ENCODE results near the gene TIMM17B.
"Not testable (repeated sequence)": the region's sequence is repeated elsewhere in the genome, so short reads cannot be mapped to it uniquely, and the experiment has no call there.

Gene TIMM17B

DNA sequence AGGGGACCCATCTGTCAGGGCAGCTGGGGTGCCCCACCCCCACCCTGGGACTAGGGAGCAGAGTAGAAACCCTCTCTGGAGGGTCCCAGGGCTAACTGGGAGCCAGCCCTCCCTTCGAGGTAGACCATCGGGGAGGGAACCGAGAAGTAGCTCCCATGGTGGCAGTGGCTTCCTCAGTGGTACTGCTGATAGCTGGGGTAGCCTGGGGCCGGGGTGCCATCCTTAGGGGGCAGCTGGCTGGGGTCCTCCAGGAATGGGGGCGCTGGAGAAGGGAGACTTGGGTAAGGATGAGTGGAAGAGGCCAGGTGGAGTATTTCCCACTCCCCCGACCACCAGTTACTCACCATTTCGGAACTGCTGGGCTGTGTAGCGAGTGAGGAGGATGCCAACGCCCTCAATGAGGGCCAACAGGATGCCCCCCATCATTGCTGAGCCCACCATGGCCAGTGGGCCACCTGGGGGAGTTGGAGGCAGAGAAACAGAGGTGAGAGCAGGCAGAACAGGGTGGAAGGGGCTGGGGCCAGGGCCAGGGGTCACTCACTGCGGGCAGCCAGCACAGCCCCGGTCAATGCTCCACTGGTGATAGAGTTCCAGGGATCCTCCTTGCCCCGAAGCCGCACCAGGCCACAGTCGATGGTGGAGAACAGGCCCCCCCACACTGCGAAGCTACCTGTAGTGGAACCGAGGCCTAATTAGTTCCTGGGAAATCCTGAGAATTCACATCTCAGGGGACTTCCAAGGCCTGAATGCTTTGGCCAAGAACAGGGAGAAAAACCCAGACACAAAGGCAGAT lies 3.8 kb downstream of the TIMM17B start:
- no peak for DNase-seq (ENCODE audit: low spot score)

DNA sequence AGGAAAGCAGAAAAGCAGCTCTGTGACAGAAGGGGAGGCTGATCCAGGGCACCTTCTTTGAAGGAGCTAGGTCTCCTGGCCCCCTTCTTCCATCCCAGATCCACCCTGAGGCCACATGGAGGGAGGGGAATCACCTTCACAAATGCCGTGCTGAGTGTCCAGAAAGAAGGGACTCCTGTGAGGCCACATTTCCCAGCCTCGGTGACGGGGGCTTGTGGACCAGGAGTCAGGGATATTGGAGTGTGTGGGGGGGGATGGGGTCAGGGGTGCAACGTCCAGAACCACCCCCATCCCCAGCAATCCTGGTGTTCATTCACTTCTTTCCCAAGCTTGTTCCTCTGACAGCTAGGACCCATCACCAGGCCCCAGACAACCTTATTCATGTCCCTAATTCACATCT lies 4.7 kb downstream of the TIMM17B start:
- DNase-seq (ENCODE audit: low spot score) = no peak

DNA sequence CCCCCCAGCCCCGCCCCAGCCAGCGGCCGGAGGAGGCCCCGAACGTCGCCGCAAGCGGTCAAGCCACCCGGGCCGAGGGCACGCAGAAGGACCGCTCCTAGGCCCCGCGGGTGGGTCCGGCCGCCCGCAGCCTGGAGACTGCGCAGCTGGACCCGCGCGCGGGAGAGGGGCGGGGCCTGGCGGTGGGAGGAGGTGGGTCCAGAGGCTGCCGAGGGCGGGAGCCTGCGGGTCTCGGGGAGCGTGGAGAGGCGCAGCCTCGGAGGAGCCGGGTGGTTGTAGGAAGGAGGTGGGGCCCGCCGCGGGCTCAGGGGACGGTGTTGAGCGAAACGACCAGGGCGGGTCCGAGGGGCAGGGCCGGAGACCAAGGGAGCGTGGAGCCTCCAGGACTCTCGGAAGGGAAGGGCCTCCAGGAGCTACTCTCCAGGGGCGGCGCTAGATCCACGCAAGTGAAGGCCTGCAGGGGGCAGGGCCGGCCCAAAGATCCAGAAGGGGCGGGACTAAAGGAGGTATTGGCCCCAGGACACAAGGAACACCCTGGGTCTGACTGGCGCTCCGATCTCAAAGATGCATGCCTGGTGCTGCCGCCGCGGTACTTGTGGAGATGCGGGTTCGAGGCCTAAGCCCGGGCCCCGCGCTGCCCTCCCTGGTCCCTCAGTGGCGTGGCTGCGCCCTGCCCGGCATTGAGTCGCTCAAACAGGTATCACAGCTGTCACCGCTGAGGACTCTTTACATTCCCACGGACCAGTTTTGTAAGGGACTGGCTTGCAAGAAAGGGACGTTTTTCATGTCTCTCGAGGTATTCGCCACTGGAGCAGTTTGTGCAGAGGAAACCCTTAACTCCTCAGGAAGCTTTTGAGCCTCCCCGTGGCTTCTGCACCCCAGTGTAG lies 5.9 kb downstream of the TIMM17B start:
- peak; percentile 82 for DNase-seq (ENCODE audit: low spot score)

DNA sequence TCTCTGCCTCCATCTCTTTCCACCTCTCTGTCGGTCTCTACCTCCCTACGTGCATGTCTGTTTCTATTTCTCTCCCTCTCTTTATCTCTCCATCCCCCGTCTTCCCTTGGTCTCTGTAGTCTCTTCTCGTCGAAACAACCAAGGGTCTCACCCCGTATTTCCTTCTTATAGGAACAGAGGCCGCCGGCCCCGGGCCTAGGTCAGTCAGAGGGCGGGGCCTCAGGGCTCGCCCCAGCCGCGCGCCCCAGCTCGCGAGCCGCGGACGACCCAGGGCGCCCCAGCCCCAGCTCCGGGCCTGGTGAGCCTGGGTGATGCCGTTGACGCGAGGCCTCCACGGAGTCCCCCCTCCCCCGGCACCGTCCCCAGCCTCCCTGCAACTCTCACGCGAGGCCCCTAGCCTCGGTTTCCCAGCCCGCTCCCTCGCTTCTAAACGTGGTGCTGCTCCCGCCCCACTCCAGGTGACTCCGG lies 6.6 kb downstream of the TIMM17B start:
- peak; percentile 42 for DNase-seq (ENCODE audit: low spot score)

DNA sequence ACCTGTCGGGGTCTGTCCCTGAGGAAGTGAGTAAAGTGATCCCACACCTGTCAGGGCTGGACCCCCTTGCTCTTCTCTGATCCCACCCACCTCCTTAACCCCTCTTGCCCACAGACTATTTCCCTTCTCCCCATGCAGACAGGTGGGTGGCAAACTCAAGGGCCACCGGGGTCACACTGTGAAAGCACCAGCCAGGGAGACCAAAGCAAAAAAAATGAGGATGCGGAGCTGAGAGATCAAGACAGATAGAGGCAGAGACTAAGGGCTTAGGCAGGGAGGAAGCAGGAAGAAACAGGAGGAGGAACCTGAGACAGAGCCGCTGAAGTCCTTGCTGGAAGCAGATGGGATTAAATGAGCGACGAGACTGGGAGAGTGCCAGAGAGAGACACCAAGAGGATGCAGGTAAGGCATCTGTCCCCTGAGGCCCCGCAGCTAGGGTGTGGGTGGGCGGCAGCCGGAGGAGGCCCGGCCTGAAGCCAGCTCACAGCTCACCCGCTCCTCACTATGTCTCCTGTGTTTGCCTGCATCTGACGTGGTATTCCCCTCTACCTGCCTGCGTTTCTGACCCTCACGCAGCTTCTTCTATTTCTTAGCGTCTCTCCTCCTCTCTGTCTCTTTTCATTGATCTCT lies 7.2 kb downstream of the TIMM17B start:
- peak; percentile 40 for DNase-seq (ENCODE audit: low spot score)

DNA sequence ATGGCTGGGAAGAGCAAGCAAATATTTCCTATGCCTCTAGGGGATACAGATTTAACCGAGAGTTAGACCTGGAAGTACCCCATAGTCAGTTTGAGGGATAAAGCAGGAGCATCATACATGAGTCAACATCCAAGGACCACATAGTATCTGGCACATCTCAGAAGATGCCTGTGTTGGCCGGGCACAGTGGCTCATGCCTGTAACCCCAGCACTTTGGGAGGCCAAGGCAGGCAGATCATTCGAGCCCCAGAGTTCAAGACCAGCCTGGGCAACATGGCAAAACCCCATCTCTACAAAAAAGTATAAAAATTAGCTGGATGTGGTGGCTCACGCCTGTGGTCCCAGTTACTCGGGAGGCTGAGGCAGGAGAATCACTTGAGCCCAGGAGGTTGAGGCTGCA lies 11.0 kb downstream of the TIMM17B start:
- not testable (repeated sequence) for DNase-seq (ENCODE audit: low spot score)

DNA sequence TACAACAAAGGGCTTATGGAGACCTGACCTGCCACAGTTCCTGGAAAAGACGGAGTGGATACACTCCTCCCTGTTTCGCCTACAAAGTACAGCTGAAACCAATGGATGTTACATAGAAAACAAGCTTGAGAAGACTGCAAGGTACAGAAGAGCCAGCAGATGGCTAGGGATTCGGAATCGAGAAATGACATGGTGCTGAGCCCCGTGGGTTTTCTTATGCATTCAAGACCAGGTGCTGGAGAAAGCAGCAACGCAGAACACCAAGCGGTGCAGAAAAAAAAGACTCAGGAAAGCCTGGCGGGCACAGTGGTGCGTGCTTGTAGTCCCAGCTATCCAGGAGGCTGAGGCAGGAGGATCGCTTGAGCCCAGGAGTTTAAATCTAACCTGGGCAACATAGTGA lies 13.8 kb downstream of the TIMM17B start:
- DNase-seq (ENCODE audit: low spot score) = no peak

DNA sequence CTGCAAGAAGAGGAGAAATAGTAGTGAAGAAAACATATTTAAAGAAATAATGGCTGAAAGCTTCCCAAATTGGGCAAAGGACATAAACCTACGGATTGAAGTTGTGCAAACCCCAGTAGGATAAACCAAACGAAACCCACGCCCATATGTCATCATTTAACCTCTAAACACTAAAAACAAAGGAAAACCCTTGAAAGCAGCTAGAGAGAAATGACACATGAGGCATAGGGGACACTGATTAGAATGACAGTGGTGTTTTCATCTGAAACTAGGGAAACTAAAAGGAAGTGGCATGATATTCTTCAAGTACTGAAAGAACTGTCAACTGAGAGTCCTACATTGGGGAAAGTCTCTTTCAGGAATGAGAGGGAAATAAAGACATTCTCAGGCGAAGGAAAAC lies 20.6 kb downstream of the TIMM17B start:
- DNase-seq (ENCODE audit: low spot score) = not testable (repeated sequence)

DNA sequence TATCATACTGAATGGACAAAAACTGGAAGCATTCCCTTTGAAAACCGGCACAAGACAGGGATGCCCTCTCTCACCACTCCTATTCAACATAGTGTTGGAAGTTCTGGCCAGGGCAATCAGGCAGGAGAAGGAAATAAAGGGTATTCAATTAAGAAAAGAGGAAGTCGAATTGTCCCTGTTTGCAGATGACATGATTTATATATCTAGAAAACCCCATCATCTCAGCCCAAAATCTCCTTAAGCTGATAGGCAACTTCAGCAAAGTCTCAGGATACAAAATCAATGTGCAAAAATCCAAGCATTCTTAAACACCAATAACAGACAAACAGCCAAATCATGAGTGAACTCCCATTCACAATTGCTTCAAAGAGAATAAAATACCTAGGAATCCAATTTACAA lies 25.6 kb downstream of the TIMM17B start:
- DNase-seq (ENCODE audit: low spot score) = not testable (repeated sequence)

DNA sequence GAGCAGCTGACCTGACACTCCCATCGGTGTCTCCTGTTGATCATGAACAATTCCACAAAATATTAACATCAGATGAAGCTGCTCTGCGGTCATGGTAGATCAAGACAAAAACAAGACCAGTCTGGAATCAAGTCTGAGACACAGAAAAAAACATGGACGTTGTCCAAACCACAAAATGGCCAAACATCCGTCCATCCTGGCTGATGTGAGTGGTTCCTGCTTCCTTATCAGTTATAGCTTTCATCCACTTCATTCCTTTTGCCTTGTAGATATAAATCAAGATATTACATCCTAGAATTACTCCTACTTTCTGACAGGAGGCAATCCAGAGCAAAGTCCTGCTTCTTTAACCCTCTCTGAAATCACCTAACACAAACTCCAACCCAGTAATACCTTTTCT lies 33.4 kb downstream of the TIMM17B start:
- no peak for DNase-seq (ENCODE audit: low spot score)

DNA sequence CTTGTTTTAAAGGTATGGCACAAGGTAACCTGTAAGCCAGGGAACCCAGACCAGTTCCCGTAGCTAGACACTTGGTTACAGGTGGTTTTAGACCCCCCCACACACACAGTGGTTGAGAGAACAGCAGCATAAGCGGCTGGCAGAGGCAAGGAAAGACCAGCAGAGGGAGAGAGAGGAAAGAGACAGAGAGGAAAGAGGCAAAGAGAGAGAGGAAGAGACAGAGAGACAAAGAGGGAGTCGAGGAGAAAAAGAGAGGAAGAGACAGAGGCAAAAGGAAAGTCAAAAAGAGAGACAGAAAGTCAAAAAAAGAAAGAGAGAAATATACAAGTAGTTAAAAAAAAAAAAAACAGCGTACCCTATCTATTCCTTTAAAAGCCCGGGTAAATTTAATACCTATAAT lies 42.7 kb downstream of the TIMM17B start:
- DNase-seq (ENCODE audit: low spot score) = no peak

DNA sequence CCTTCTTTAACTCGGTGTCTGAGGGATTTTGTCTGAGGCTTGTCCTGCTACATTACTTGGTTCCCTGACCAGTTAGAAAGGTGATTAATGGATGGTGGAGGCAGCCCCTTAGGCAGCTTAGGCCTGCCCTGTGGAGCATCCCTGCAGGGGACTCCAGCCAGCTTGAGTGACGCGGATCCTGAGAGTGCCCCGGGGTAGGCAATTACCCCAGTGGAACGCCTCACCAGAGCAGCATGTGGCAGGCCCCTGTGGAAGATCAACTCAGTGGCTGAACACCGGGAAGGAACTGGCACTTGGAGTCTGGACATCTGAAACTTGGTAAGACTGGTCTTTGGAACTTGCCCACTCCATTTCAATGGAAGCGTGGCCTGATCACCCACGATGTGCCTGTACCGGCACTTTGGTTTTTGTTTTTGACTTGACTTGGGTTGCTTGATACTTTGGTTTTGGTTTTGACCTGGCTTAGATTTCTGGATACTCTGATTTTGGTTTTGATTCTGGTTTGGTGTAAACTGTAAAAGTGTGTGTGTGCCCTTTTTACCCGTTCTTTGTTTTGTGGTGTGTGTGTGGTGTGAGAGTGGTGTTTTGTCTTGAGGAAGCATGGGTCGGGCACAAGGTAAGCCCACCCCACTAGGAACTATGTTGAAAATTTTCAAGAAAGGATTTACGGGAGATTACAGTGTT lies 43.3 kb downstream of the TIMM17B start:
- not testable (repeated sequence) for DNase-seq (ENCODE audit: low spot score)

DNA sequence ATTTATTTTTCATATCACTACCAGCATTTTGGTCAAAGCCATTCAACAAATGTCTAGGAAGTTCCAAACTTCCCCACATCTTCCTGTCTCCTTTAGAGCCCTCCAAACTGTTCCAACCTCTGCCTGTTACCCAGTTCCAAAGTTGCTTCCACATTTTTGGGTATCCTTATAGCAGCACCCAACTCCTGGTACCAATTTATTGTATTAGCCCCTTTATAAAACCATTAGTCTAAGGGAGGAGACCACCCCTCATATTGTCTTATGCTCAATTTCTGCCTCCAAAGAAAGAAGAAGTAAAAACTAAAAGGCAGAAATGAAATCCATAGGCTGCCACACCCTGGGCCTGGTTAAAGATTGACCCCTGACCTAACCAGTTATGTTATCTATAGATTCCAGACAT lies 44.1 kb downstream of the TIMM17B start:
- not testable (repeated sequence) for DNase-seq (ENCODE audit: low spot score)

DNA sequence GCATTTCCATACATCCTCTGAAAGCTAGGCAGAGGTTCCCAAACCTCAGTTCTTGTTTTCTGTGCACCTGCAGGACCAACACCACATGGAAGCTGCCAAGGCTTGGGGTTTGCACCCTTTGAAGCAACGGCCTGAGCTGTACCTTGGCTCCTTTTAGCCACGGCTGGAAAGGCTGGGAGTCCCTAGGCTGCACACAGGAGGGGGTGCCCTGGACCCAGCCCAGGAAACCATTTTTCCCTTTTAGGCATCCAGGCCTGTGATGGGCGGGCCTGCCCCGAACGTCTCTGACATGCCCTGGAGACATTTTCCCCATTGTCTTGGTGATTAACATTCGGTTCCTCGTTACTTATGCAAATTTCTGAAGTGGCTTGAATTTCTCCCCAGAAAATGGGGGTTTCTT lies 44.7 kb downstream of the TIMM17B start:
- no peak for DNase-seq (ENCODE audit: low spot score)

DNA sequence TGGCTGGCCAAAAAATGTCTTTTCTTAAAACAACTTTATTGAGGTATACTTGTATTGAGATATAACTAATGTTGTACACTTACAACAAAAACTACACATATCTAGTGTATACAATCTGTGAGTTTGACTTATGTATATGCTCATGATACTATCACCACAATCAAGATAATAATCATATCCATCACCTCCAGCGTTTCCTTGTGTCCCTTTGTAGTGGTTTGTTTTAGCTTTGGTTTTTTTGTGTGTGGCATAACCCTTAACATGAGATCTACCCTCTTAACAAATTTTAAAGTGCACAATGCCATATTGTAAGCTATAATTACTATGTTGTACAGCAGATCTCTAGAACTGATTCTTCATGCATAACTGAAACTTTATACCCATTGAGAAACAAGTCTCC lies 48.7 kb downstream of the TIMM17B start:
- no peak for DNase-seq (ENCODE audit: low spot score)

Data from D341Med (cell line).